PC-3 (cell line): ENCODE results near the gene HTR2B. TPM values are rescaled to one million over a fixed set of nuclear protein-coding genes. Genes with fewer than 3 reads are reported as not detected.
"Not testable (repeated sequence)": the region's sequence is repeated elsewhere in the genome, so short reads cannot be mapped to it uniquely, and the experiment has no call there.

Experiments used
- ATAC-seq: fragments of 200-7000 bp; cut with Tn5 transposase; 2 replicates; pipeline ENCODE4 v1.9.1; 2020; ENCODE audit warnings: mild to moderate bottlenecking, moderate library complexity
- BruUV-seq: library from RNA; stranded (reverse); fragments of 400-500 nt; replicated peaks from 2 replicates; lab custom pipeline; 2021; lab: Mats Ljungman, UMichigan
- CTCF ChIA-PET: fragments of 300-600 bp; sonication (Branson Sonifier 250); formaldehyde crosslinking; loops from one replicate; lab custom pipeline; 2022; ENCODE audit warnings: antibody characterized with exemption; lab: Charles Lee
- POLR2A ChIA-PET: fragments of 300-600 bp; sonication (Branson Sonifier 250); formaldehyde crosslinking; loops from one replicate; lab custom pipeline; 2022; ENCODE audit warnings: antibody characterized with exemption; ENCODE audit not compliant: unreplicated experiment; lab: Charles Lee
- DNase-seq: peaks from one replicate; pipeline ENCODE4 v3.0.0-alpha.2; 2015
- H2AFZ ChIP-seq: fragments of 300-600 bp; sonication (generic); 2 replicates; pipeline ENCODE4 v1.6.0; 2016; ENCODE audit warnings: antibody characterized with exemption, low read length
- H3F3A ChIP-seq: fragments of 300-600 bp; sonication (generic); one replicate; pipeline ENCODE4 v1.6.0; 2017; ENCODE audit warnings: antibody characterized with exemption, low read length, control low read depth, mild to moderate bottlenecking; ENCODE audit not compliant: unreplicated experiment
- H3K27ac ChIP-seq: fragments of 300-600 bp; sonication (generic); 2 replicates; pipeline ENCODE4 v1.5.1; 2016; ENCODE audit warnings: mild to moderate bottlenecking, low read length
- H3K27me3 ChIP-seq: fragments of 300-600 bp; sonication (generic); 2 replicates; pipeline ENCODE4 v1.6.1; 2016; ENCODE audit warnings: low read length, mixed read lengths
- H3K36me3 ChIP-seq: fragments of 300-600 bp; sonication (generic); 2 replicates; pipeline ENCODE4 v1.6.1; 2016; ENCODE audit warnings: low read depth, mixed run types, low read length, mixed read lengths
- H3K4me1 ChIP-seq: fragments of 300-600 bp; sonication (generic); 2 replicates; pipeline ENCODE4 v1.5.1; 2016; ENCODE audit warnings: low read length; ENCODE audit not compliant: insufficient read depth
- H3K4me2 ChIP-seq: fragments of 300-600 bp; sonication (generic); 2 replicates; pipeline ENCODE4 v1.6.0; 2016; ENCODE audit warnings: low read length
- H3K4me3 ChIP-seq: fragments of 300-600 bp; sonication (generic); 2 replicates; pipeline ENCODE4 v1.5.1; 2016; ENCODE audit warnings: mild to moderate bottlenecking, low read length, mixed read lengths
- H3K79me2 ChIP-seq: fragments of 300-600 bp; sonication (generic); 2 replicates; pipeline ENCODE4 v1.6.1; 2017; ENCODE audit warnings: low read length, mixed read lengths
- H3K9ac ChIP-seq: fragments of 300-600 bp; sonication (generic); 2 replicates; pipeline ENCODE4 v1.6.0; 2016; ENCODE audit warnings: mild to moderate bottlenecking, low read length
- H3K9me2 ChIP-seq: fragments of 300-600 bp; sonication (generic); replicated peaks from 2 replicates; pipeline ENCODE4 v1.6.1; 2016; ENCODE audit warnings: mixed run types, low read length, mixed read lengths
- H3K9me3 ChIP-seq: fragments of 300-600 bp; sonication (generic); 2 replicates; pipeline ENCODE4 v1.6.1; 2016; ENCODE audit warnings: low read length, mixed read lengths
- H4K20me1 ChIP-seq: fragments of 300-600 bp; sonication (generic); 2 replicates; pipeline ENCODE4 v1.6.1; 2016; ENCODE audit warnings: low read length, mixed read lengths
- CTCF ChIP-seq: fragments of 300-600 bp; sonication (generic); conservative IDR thresholded peaks from 2 replicates; pipeline ENCODE4 v1.5.1; 2017; ENCODE audit warnings: antibody characterized with exemption, low read depth, mild to moderate bottlenecking, low read length
- EZH2 ChIP-seq: fragments of 300-600 bp; sonication (generic); IDR thresholded peaks from one replicate; pipeline ENCODE4 v1.6.1; 2017; ENCODE audit warnings: antibody characterized with exemption, mild to moderate bottlenecking, low read length; ENCODE audit not compliant: unreplicated experiment
- EZH2phosphoT487 ChIP-seq: fragments of 300-600 bp; sonication (generic); IDR thresholded peaks from 2 replicates; pipeline ENCODE4 v1.6.1; 2018; ENCODE audit warnings: mild to moderate bottlenecking, antibody characterized with exemption, low read length, borderline replicate concordance
- intact Hi-C: fragments of 100-400 bp; cut with micrococcal nuclease; formaldehyde crosslinking; loops from 2 replicates; pipeline ENCODE4 v1.9.0; 2023
- total RNA-seq: library from RNA; depleted of rRNA; stranded (reverse); fragments of >200 nt; gene quantifications from 2 replicates; pipeline ENCODE4 v1.2.3, GENCODE V29; 2014

The HTR2B gene
- total RNA-seq, 1 experiment from 2014 or later = not detected

- no peak overlapping the region for H3K4me2 ChIP-seq
- no peaks in the 10 kb centered on the region for H3K4me1 ChIP-seq
- H4K20me1 ChIP-seq = 0 out of 2 replicates have a peak, but pooled peaks cover 3% of the 10 kb centered on the region
- no peak overlapping the region for H3K27ac ChIP-seq
- no peak overlapping the region for H3K4me3 ChIP-seq
- H3K9me2 ChIP-seq = no peaks in the 10 kb centered on the region
- no peak overlapping the region for H3K9ac ChIP-seq
- DNase-seq = no peak
- intact Hi-C loops = no loop called here
- H3K9me3 ChIP-seq = no peaks in the 10 kb centered on the region
- no peaks in the 10 kb centered on the region for H3K27me3 ChIP-seq
- H3K79me2 ChIP-seq = no peaks in the 10 kb centered on the region
- H3F3A ChIP-seq = no peaks in the 10 kb centered on the region
- ChIA-PET CTCF (no interaction called here), POLR2A (no interaction called here)
- TF ChIP-seq EZH2phosphoT487 (no peak), CTCF (no peak), EZH2 (no peak)
- no TSS peak for BruUV-seq
- no peak overlapping the region for H2AFZ ChIP-seq
- H3K36me3 ChIP-seq = peaks cover 46% of the 10 kb centered on the region
- no peak for ATAC-seq
Measured at GRCh38 chr2:231152800-231153557, 28.1 kb upstream of the HTR2B start.

GRCh38 chr2:231146665-231147064 is 21.8 kb upstream of the HTR2B start:
- Histone ChIP-seq H3K4me2 (no peak overlapping the region), H3K4me1 (0 out of 2 replicates have a peak, but pooled peaks cover 3% of the 10 kb centered on the region), H3K9me2 (no peaks in the 10 kb centered on the region), H3K36me3 (peaks cover 43% of the 10 kb centered on the region), H3F3A (no peaks in the 10 kb centered on the region), H3K9me3 (no peaks in the 10 kb centered on the region), H4K20me1 (no peaks in the 10 kb centered on the region), H3K79me2 (no peaks in the 10 kb centered on the region), H3K9ac (no peak overlapping the region), H2AFZ (no peak overlapping the region), H3K27ac (no peak overlapping the region), H3K4me3 (no peak overlapping the region), H3K27me3 (no peaks in the 10 kb centered on the region)
- CTCF ChIA-PET = no interaction called here
- no peak for ATAC-seq
- intact Hi-C loops = no loop called here
- no TSS peak for BruUV-seq
- DNase-seq = no peak
- POLR2A ChIA-PET = no interaction called here
- TF ChIP-seq EZH2 (no peak), EZH2phosphoT487 (no peak), CTCF (no peak)

GRCh38 chr2:231144896-231145295 is 20.1 kb upstream of the HTR2B start:
- ChIA-PET POLR2A (no interaction called here), CTCF (no interaction called here)
- 0 out of 2 replicates have a peak, but pooled peaks cover 3% of the 10 kb centered on the region for H3K4me1 ChIP-seq
- H3K79me2 ChIP-seq = no peaks in the 10 kb centered on the region
- H3K27ac ChIP-seq = no peak overlapping the region
- no peaks in the 10 kb centered on the region for H3K9me3 ChIP-seq
- intact Hi-C loops = no loop called here
- H3K9ac ChIP-seq = no peak overlapping the region
- no peaks in the 10 kb centered on the region for H4K20me1 ChIP-seq
- DNase-seq (no peak), ATAC-seq (no peak)
- no peaks in the 10 kb centered on the region for H3F3A ChIP-seq
- no TSS peak for BruUV-seq
- TF ChIP-seq CTCF (no peak), EZH2 (no peak), EZH2phosphoT487 (no peak)
- no peak overlapping the region for H3K4me3 ChIP-seq
- H3K27me3 ChIP-seq = no peaks in the 10 kb centered on the region
- peaks cover 42% of the 10 kb centered on the region for H3K36me3 ChIP-seq
- H3K9me2 ChIP-seq = no peaks in the 10 kb centered on the region
- no peak overlapping the region for H2AFZ ChIP-seq
- no peak overlapping the region for H3K4me2 ChIP-seq

- H3K9ac ChIP-seq, H4K20me1 ChIP-seq, H3F3A ChIP-seq, intact Hi-C loops, H3K4me2 ChIP-seq, H3K9me3 ChIP-seq, POLR2A ChIA-PET, H3K27me3 ChIP-seq, H2AFZ ChIP-seq, BruUV-seq, H3K27ac ChIP-seq, ATAC-seq, H3K79me2 ChIP-seq, DNase-seq, H3K4me1 ChIP-seq, H3K9me2 ChIP-seq, H3K4me3 ChIP-seq: not testable (repeated sequence)
- CTCF ChIA-PET = interaction anchor here (0.6 kb wide), 1 partner anchor 29 kb away, joined by 5 read pairs; no protein-coding TSS in a partner anchor
- peaks cover 21% of the 10 kb centered on the region; the same call in 1 of the 2 replicates for H3K36me3 ChIP-seq
Measured at GRCh38 chr2:231140808-231141207, 16.0 kb upstream of the HTR2B start.
